ENCODE measurements around the gene SH2B3.
A peak's percentile ranks its signal among the peaks of the same experiment; 100 is the strongest.
"Not testable (repeated sequence)": the region's sequence is repeated elsewhere in the genome, so short reads cannot be mapped to it uniquely, and the experiment has no call there.

Gene SH2B3

DNA sequence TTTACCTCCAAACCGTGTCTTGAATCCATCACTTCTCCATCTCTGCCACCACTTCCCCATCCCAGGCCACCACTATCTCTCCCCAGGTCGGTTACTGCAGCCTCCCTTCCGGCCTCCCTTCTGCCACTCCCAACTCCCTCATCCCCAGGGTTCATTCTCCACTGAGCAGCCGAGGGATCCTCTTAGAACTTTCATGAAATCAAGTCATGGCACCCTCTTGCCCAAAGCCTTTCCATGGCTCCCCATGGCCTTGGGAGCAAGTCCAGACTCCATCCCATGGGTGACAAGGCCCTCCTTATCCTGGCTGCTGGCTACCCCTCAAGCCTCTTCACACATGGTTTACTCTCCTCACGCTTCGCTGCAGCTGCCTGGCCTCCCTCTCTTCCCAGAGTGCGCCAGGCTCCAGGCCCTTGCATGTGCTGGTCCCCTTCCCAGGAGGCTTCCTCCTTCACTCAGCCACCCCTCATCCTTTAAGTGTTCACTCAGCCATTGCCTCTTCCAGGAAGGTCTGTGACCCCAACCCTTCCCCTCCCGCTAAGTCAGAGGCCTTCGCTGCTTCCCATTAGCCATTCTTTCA lies 17.9 kb upstream of the SH2B3 start:
- DNase-seq, result no peak

DNA sequence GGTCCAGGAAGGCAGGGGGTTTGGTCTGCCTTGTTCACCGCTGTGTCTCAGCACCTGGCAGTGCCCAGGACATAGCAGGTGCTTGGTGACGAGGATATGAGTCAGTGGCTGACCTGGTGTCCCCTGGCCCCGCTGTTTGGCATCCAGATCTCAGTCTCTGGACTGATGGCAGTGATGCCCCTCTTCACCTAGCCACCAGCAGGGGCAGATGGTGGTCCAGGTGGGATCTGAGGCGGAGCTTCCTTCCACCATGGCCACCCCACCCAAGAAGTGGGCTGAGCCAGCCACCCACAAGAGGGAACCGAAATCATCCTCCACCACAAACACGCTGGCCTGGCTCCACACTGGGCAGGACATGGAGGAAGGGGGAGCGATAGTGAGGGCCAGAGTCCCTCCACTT lies 16.1 kb upstream of the SH2B3 start:
- DNase-seq, result no peak

DNA sequence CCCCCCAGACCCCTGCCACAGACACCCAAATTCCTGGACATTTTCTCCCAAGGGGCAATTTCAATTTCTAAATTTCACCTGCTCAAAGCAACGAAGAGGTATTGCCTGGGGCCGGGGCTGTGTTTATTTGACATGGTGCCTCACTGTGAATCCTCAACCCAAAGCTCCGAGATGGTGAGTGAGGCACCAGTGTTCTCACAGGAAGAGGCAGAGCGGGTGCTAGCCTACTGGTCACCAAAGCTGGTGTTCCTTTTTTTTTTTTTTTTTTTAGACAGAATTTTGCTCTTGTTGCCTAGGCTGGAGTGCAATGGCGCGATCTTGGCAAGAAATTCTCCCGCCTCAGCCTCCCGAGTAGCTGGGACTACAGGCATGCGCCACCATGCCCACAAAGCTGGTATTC lies 14.8 kb upstream of the SH2B3 start:
- DNase-seq, result no peak

DNA sequence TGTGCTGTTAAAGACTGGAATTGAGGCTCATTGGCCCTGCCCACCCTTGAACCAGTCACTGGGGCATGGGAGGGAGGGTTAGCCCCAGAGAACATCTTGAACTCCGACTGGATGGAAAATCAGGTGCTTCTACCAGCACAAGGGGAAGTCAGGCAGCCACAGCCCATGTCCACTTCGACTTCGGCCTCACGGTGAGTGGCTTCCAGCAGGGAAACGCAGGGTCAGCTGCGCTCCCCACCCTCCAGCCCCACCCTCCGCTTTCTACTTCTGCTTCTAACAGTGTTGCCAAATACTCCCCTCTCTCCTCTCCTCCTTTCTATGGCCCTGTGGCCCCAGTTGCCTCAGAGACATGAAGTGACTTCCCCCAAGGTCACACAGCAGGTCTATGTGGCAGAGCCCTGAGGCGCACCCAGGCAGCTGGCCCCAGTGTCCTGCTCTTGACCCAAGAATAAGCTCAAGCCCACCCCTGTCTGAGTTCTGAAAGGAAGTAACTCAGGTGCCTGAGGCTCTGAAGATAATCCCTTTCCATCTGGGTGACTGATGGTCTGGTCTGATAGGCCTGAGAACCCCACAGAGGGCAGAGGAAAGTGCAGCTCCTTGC lies 11.9 kb upstream of the SH2B3 start:
- no peak for DNase-seq

DNA sequence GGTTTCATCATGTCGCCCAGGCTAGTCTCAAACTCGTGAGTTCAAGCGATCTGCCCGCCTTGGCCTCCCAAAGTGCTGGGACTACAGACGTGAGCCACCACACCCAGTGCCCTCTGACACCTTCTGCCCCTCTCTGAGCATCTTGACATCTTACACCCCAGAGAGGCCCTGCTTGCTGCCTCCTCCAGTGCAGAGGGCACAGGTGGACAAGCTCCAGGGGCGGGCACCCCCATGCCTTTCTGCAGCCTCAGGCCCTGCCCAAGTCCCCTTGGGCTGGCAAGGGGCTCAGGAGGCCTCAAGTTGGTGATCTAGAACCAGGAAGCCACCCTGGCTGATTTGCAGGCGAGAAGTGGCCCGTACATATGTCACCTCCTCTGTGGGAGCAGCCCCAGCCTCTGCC lies 11.2 kb upstream of the SH2B3 start:
- no peak for DNase-seq

DNA sequence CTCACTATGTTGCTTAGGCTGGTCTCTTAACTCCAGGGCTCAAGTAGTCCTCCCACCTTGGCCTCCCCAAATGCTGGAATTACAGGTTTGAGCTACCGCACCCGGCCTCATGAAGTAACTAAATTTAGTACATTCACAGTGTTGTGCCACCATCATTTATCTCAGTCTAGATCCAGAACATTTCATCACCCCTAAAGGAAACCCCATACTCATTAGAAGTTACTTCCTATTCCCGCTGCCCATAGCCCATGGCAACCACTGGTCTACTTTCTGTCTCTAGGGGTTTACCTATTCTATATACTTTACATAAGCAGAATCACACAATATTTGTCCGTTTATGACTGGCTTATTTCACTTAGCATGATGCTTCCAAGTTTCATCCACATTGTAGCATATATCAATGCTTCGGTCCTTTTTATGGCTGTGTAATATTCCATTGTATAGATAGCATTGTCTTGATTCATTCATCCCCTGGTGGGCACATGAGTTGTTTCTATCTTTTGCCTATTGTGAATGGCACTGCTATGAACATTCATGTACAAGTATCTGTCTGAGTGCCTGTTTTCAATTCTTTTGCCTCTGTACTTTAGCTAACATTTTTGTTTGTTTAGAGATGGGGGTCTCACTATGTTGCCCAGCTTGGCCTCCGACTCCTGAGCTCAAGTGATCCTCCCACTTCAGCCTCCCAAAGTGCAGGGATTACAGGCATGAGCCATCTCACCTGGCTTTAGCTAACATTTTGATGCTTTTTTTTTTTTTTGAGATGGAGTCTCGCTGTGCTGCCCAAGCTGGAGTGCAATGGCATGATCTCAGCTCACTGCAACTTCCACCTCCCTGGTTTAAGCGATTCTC lies 10.2 kb upstream of the SH2B3 start:
- DNase-seq, result no peak

DNA sequence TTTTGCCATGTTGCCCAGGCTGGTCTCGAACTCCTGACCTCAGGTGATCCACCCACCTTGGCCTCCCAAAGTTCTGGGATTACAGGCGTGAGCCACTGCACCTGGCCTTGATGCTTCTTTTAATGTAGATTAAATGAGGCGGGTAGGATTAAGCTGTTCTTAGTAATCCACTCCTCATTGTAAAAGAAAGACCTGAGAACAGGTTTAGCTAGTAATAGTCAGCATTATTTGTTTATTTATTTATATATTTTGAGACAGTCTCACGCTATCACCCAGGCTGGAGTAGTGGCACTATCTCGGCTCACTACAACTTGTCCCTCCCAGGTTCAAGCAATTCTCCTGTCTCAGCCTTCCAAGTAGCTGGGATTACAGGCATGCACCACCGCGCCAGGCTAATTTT lies 9.5 kb upstream of the SH2B3 start:
- DNase-seq, result not testable (repeated sequence)

DNA sequence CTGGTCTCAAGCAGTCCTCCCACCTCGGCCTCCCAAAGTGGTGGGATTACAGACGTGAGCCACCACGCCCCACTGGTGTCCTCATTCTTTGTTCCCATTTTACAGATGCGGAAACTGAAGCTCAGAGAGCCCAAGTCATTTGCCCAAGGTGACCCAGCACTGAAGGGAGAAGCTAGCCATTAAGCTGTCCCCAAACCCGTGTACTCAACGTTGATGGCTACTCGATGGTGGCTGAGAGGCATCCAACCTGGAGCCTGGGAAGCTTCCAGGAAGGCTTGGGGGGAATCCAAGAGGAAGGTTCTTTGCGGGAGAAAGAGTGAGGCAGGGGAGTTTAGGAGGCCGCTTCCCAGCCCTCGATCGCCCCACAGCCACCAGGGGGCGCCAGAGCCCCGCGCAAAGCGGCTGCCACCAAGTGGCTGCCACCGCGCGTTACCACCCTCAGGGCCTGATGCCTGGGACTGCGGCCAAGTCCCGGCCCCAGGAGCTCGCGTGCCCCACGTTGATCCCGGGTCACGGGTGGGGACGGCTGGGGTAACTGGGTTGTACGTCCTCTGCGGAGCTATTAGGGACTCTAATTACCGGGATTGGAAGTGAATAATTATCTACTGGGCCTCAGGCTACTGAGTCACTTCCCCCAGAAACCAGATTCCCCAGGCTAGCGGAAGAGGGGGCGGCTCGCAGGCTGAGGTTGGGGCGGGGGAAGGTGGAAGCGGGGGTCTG lies 8.8 kb upstream of the SH2B3 start:
- peak; percentile 91 for DNase-seq

DNA sequence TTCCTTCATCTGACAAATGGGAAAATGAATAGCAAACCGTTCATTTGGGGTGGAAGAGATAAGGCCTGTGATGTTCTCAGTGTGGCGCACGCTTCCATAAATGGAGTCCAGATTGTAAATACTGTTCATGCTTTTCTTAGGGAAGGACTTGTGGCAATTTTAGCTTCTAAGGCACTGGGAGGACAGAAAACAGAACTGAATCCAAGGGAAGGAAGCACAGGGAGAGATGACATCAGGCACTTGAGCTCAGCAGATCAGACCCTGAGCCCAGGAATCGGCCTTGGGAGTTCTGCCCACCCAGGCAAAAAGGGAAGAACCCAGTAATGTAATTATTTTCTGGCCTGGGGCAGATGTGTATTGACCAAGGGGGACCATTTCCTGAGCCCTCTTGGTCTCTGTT lies 7.2 kb upstream of the SH2B3 start:
- DNase-seq, result no peak

DNA sequence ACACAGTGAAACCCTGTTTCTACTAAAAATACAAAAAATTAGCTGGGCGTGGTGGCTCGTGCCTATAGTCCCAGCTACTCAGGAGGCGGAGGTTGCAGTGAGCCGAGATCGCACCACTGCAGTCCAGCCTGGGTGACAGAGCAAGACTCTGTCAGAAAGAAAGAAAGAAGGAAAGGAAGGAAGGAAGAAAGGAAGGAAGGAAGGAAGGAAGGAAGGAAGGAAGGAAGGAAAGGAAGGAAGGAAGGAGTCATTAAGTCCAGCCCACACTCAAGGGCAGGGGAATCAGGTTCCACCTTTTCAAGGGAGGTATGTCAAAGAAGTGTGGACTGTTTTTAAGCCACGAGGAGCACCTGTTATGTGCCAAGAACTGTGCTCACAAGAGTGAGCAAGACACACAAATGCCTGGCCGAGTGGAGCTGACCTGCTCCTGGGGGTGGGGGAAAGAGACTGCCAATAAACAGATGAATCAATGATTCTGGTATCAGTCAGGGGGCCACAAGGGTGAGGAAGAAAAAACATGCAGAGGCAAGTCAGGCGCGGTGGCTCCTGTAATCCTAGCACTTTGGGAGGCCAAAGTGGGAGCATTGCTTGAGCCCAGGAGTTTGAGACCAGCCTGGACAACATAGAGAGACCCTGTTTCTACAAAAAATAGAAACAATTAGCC lies 5.8 kb upstream of the SH2B3 start:
- not testable (repeated sequence) for DNase-seq

DNA sequence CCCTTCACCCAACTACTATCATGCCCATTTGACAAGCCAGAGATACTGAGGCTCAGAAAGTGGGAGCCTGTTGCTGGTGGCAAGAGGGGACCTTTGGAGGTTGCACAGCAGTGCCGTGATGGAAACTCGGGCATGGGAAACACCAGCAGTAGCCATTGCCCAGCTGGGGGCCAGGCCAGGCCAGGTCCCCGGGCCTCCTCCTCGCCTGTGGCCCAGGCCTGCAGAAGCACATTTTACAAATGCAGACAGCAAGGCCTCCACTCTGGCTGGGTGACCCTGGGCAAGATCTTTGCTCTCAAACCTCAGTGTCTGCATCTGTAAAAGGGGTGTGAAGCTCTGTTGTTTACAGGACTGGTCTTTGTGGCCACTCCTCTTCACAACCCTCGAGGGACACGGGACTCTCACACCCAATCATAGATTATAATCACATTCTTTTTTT lies 4.5 kb upstream of the SH2B3 start:
- DNase-seq, result no peak

DNA sequence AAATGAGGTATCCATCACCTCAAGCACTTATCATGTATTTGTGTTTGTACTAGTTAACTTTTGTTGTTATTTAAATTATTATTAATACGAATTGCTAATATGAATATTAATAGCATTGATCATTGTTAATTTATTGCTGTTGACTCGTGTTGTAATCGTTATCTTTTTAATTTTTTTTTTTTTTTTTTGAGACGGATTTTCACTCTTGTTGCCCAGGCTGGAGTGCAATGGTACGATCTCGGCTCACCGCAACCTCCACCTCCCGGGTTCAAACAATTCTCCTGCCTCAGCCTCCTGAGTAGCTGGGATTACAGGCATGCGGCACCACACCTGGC lies 3.3 kb upstream of the SH2B3 start:
- not testable (repeated sequence) for DNase-seq

DNA sequence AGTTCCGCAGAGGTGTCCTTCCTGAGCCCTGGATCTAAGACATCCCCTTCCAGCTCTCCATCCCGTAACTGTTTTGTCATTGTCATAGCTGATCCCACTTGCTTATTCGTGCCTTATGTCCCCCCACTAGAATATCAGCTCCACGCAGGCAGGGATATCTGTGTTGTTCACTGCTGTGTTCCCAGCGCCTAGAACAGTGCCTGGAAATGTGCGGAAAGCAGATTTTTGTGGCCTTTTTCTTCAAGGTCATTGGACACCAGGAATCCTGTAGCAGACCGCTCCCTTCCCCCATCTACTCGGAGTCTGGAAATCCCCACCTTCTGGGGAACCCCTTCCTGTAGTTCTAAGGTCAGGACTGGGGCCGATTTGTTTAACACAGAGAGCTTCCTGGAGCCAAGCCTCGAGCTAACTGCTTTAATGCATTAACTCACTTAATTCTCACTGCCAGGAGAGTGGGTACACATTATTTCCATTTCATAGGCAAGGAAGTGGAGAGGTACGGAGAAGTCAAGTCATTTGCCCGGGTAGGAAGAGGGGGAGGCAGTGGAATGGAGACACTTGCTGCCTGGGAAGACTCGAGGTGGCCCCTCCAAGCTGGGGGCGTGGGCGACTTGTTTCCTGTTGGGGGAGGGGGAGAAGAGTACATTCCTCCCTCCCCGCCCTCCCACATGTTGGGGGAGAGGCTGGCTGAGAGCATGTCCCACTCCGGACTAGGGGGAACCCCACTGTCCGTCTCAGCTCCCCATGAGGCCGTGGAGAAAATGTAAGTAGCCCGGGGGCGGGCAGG lies 1.2 kb upstream of the SH2B3 start:
- peak; percentile 40 for DNase-seq

DNA sequence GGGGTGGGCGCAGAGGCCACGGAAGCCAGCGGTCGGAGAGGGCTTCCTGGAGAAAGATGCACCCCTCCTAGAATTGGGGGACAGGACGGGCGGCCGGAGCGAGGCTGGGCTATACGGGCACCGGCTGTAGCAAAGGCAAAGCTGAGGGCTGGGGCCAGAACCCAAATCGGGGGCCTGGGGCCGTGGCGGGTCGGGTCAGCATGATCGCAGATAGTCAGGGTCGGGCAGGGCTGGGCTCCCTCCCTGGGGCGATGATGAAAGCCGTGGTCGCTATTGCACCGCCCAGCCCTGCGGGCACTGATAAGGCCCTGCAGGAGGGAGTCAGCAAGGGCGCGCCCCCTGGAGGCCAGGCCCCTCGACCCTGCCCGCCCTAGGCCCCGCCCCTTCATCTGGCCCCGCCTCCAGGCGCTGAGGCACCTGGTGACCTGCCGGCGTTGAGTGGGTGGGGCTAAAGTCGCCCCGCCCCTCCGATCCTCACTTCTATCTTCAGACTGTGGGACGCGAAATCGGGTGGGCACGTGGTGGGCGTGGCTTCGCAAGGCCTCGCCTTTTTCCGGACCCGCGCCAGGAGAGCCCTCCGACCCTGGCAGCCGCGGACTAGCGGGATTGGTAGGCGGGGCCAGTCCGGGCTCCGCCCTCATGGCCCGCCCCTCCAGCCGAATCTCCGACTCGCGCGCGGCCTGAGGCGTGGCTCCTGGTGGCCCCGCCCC lies 419 bp upstream of the SH2B3 start:
- peak; percentile 99 for DNase-seq

DNA sequence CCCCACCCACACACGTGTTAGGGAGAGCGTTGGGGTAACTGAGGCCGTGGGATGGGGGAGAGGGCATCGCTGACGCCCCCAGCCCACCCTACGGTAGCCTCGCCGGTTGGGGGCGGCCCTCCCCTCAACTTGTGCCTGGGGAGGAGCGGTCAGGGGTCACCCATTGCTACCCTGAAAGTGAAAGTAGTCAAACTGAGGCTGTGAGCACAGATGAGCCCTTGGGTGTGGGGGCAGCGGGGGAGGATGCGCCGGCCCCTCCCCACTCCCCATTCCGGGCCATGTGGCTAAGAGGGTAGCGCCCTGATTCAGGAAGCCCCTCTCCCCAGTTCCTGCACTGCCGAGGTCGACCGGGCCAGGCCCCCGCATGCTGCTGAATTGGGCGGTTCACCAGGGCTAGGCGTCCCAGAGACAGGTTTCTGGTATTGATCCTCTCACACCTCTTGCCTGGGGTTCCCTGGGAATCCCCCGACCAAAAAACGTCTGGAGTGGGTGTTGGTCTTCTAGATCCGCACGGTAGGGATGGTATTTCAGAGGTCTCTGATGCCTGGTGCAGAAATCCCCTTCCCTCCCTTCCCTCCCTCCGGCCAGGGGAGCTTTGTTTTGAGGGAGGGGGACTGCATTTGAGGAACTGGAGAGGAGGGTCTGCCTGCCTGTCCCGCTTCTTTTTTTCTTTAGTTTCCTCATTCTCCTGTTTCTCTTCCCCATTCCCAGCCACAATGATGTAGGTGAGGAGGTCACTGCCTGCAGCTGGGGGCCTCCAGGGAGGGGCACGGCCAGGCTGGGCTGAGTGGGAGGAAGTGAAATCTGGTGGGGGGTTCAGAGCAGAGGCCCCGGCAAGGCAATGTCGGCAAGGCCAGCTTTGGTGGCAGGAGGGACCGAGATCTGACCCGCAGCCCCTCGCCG lies 1.0 kb downstream of the SH2B3 start:
- DNase-seq, result peak; percentile 48

DNA sequence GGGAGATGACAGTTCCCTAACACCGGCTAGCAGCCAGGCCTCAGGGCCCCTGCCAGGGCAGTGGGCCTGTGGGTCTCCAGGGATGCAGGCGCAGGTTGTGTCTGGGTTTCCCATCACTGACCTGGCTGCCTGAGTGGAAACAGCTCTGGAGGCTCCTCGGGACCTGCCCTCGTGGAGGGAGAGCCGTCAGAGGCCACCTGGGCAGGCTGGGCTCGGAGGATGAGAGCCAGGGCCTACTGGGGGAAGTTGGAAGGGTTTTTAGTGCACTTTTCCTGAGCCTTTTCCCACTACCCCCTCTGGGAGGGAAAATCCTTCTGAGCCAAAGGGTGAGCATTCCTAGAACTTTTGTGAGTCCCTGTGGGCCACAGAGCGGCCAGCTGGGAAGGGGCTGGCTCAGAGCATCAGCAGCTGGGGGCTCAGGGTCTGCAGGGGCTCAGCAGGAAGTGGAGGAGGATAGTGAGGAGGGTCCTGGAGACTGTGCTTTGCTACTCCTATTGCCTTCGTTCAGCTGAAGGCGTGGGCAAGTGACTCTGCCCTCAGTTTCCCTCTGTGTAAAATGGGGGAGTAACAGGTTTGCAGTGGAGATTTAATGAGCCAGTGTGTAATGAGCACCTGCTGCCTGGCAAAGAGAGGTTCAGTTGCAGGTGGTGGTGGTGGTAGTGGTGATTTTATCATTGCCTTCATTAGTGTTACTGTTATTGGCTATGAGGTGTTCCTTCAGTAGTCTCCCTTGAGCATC lies 1.8 kb downstream of the SH2B3 start:
- no peak for DNase-seq

DNA sequence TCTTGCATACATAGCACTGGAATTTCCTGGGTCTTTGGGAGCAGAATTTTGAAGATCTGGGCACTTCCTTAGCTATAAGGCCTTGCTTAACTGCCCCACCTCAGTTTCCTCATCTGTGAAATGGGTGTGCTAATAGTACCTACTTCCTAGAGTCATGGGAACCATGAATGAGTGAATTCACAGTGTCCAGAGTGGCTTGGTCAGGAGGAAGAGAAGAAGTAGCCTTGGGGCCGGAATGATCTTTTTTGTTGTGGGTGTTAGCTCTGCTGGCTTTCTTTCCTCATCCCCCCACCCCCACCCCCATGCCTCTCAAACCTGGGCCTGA lies 2.4 kb downstream of the SH2B3 start:
- no peak for DNase-seq

DNA sequence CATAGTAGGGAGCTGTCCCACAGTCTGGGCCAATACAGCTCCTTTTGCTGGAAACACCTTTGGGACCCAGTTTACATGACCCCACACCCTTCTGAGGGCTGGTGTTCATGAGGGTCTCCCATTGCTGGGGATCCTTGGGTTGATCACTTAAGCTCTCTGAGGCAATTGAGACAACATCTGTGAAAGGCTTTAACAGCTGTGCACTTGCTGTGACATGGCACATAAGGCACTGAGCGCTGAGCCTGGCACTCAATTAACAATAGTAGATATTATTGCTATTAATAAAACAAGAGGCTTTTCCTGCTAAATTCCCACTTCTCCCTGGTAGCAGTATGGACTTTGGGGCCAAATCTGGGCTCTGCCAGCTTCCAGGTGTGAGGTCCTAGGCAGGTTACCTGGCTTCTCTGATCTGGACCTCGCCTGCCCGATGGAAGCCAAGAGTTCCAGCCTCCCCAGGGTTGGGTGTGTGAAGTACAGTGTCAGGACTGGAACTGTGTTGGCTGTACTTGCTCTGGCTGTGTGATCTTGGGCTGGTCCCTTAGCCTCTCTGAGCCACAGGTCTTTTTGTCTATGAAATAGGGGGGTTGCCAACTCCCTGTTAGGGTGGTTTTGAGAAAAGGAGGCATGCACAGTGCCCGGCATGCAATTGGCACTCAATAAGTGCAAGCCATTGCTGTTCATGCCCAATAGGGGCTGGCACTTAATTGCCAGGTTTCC lies 3.1 kb downstream of the SH2B3 start:
- DNase-seq, result no peak

DNA sequence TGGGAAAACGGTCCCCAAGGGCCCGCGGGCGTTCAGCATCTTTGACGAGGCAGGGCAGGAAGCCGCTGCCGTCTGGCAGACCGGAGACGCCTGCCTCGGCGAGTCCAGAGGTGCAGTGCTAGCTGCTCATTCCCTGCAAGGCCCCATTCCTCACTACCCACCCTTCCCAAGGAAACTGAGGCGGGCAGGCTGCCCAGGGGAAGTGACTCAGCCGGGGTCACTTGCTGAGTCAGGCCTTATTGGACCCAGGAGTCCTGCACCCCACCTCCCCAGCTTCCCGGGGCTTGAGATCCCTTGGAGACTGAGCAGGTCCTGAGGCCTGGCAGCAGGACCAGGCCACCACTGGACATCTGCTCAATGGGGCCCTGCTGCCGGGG lies 3.7 kb downstream of the SH2B3 start:
- peak; percentile 54 for DNase-seq

Measured in CD4-positive, alpha-beta T cell treated with Interleukin-6 for 4 hours (primary cell).